ENCODE data around the gene SIAH2. TPM values are rescaled to one million over a fixed set of nuclear protein-coding genes. Genes with fewer than 3 reads are reported as not detected.

The SIAH2 gene
- polyA plus RNA-seq, 1 of the 3 experiments (the other 2 are of a cell fraction), result 18.4 TPM

- Histone ChIP-seq H3K9me3 (no peaks in the 10 kb centered on the region), H3K4me2 (peak overlapping the region; percentile 75), H3K4me3 (ENCODE audit: low read depth in 2 of 2, low read length in 1 of 2) (peak overlapping the region; percentile 82 to 90; a peak in 2 of 4 replicates), H3K9ac (peak overlapping the region; percentile 88; the same call in 1 of the 2 replicates), H3K79me2 (ENCODE audit: insufficient read depth) (peaks cover 29% of the 10 kb centered on the region), H2AFZ (ENCODE audit: low read depth) (peak overlapping the region; percentile 82; the same call in 1 of the 2 replicates), H3F3A (replicated peaks; ENCODE audit: insufficient read depth) (peaks cover 11% of the 10 kb centered on the region), H3K27me3 (ENCODE audit: insufficient read depth) (no peaks in the 10 kb centered on the region), H3K4me1 (ENCODE audit: control insufficient read depth in 1 of 2, insufficient read depth in 2 of 2, low read depth in 1 of 2, low read length in 1 of 2) (peaks cover 6 to 17% of the 10 kb centered on the region in 2 experiments; a peak in 3 of 4 replicates), H3K36me3 (replicated peaks in 1 of 2; ENCODE audit: control insufficient read depth in 1 of 2, insufficient read depth in 2 of 2, low read length in 1 of 2) (peaks cover 0 to 1% of the 10 kb centered on the region in 2 experiments), H3K27ac (ENCODE audit: low read depth in 2 of 2, low read length in 1 of 2) (peak overlapping the region; percentile 96 to 97; a peak in 3 of 4 replicates), H4K20me1 (ENCODE audit: insufficient read depth) (peaks cover 19% of the 10 kb centered on the region), H3K9me2 (no peaks in the 10 kb centered on the region)
- no peak for DNase-seq
- CTCF ChIA-PET, result interaction anchor here (0.6 to 2.9 kb wide), 12 partner anchors 8 to 100 kb away, joined by 3 to 17 read pairs (median 4); no protein-coding TSS in a partner anchor
- POLR2A ChIA-PET, result interaction anchor here (0.8 to 1.5 kb wide), 2 partner anchors 61 to 162 kb away, joined by 3 to 5 read pairs; partner anchors contain the start of genes ERICH6 and SELENOT
- 57% methylated on average over 5 of the region's 5 CpGs for WGBS (ENCODE audit: low lambda C conversion rate)
- no peak for TF ChIP-seq MEF2A (IDR thresholded peaks at IDR 0.05; ENCODE audit: borderline replicate concordance, low read depth)
Observed at GRCh38 chr3:150764566-150764965, 1.6 kb upstream of the SIAH2 start.

DNA sequence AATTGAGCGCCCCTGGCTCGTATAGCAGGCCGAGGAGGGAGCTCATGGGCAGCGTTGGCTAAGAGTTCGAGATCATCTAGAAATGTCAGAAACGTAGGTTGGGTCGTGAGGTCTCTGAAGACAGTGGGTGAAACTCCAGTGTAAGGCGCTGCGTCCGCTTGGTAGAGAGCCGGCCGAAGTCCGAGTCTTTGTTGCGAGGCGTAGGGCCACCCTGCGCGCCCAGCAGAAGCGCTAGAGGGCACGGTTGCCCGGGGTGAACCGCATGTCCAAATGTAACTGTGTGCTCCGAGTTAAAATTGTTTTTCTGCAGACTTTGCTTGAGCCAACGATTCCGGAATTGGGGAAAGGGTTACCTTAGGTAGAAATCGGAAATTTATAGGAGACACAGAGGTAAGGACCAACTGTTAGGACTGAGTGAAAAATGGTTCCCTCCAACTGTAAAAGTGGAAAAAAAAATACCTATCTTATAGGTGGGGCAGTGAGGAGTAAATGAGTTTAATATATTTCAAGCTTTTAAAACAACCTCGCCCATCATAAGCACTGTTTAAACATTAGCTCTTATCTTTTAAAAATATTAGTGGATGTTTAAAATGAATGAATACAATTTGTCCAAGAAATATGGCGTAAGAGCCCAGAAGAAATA, 993 bp upstream of the SIAH2 start:
- peaks cover 6 to 17% of the 10 kb centered on the region in 2 experiments; a peak in 3 of 4 replicates for H3K4me1 ChIP-seq (ENCODE audit: control insufficient read depth in 1 of 2, insufficient read depth in 2 of 2, low read depth in 1 of 2, low read length in 1 of 2)
- H3K4me3 ChIP-seq (ENCODE audit: low read depth in 2 of 2, low read length in 1 of 2), result peak overlapping the region; percentile 82 to 90
- H2AFZ ChIP-seq (ENCODE audit: low read depth), result peak overlapping the region; percentile 82
- peaks cover 0 to 6% of the 10 kb centered on the region in 2 experiments for H3K36me3 ChIP-seq (replicated peaks in 1 of 2; ENCODE audit: control insufficient read depth in 1 of 2, insufficient read depth in 2 of 2, low read length in 1 of 2)
- WGBS (ENCODE audit: low lambda C conversion rate), result 5% methylated on average over 27 of the region's 27 CpGs
- DNase-seq, result peak; percentile 73
- no peaks in the 10 kb centered on the region for H3K27me3 ChIP-seq (ENCODE audit: insufficient read depth)
- no peaks in the 10 kb centered on the region for H3K9me2 ChIP-seq
- TF ChIP-seq RAD21 (IDR thresholded peaks at IDR 0.05; ENCODE audit: low read length) (peak; percentile 34), MXI1 (IDR thresholded peaks at IDR 0.05; ENCODE audit: low read depth, low read length) (peak; percentile 71), ZBTB33 (IDR thresholded peaks at IDR 0.05; ENCODE audit: borderline replicate concordance, low read depth) (no peak), FOSL2 (IDR thresholded peaks at IDR 0.05; ENCODE audit: borderline replicate concordance, low read depth) (no peak), MAX (IDR thresholded peaks at IDR 0.05; ENCODE audit: low read depth) (peak; percentile 31; the same call in 1 of the 2 replicates)
- TF ChIP-seq, protein P1, sequence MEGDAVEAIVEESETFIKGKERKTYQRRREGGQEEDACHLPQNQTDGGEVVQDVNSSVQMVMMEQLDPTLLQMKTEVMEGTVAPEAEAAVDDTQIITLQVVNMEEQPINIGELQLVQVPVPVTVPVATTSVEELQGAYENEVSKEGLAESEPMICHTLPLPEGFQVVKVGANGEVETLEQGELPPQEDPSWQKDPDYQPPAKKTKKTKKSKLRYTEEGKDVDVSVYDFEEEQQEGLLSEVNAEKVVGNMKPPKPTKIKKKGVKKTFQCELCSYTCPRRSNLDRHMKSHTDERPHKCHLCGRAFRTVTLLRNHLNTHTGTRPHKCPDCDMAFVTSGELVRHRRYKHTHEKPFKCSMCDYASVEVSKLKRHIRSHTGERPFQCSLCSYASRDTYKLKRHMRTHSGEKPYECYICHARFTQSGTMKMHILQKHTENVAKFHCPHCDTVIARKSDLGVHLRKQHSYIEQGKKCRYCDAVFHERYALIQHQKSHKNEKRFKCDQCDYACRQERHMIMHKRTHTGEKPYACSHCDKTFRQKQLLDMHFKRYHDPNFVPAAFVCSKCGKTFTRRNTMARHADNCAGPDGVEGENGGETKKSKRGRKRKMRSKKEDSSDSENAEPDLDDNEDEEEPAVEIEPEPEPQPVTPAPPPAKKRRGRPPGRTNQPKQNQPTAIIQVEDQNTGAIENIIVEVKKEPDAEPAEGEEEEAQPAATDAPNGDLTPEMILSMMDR (IDR thresholded peaks at IDR 0.05), result peak; percentile 71
- POLR2A ChIA-PET, result interaction anchor here (0.8 to 2.6 kb wide), 7 partner anchors 23 to 323 kb away, joined by 3 to 8 read pairs (median 4); partner anchors contain the start of genes ERICH6, MED12L and SELENOT
- H3K79me2 ChIP-seq (ENCODE audit: insufficient read depth), result peaks cover 35% of the 10 kb centered on the region
- H3K27ac ChIP-seq (ENCODE audit: low read depth in 2 of 2, low read length in 1 of 2), result peak overlapping the region; percentile 96 to 97
- peaks cover 20% of the 10 kb centered on the region for H4K20me1 ChIP-seq (ENCODE audit: insufficient read depth)
- H3F3A ChIP-seq (replicated peaks; ENCODE audit: insufficient read depth), result peaks cover 11% of the 10 kb centered on the region
- H3K9me3 ChIP-seq, result no peaks in the 10 kb centered on the region
- peak overlapping the region; percentile 88 for H3K9ac ChIP-seq
- CTCF ChIA-PET, result interaction anchor here (0.9 to 3.0 kb wide), 17 partner anchors 8 to 237 kb away, joined by 3 to 17 read pairs (median 3); no protein-coding TSS in a partner anchor
- H3K4me2 ChIP-seq, result peak overlapping the region; percentile 75
